Gastrocnemius medialis (tissue), 4 donors: ENCODE results near the gene XDH.

Experiments
- CTCF ChIP-seq, 5 experiments: fragments of 450-650 bp in 3 of 5; fragments of 200-600 bp in 2 of 5; sonication (generic) in 2 of 5; IDR thresholded peaks in 4 of 5; conservative IDR thresholded peaks in 1 of 5; 1 replicate in 4 of 5; 2 replicates in 1 of 5; pipeline ENCODE4 v1.5.1; 2016 to 2019; ENCODE audit warnings: antibody characterized with exemption in 5 of 5, mild to moderate bottlenecking in 3 of 5, moderate library complexity in 3 of 5
- POLR2A ChIP-seq, 2 donors: fragments of 450-650 bp; IDR thresholded peaks; one replicate each; pipeline ENCODE4 v1.6.1; 2017; ENCODE audit warnings: antibody characterized with exemption in 2 of 2, mild to moderate bottlenecking in 2 of 2, moderate library complexity in 2 of 2

- TF ChIP-seq CTCF (IDR thresholded peaks at IDR 0.05 in 4 of 5, conservative IDR thresholded peaks at IDR 0.05 in 1 of 5) (no peak), POLR2A (IDR thresholded peaks at IDR 0.05) (no peak)
These were observed 97.1 kb downstream of the XDH start for GRCh38 chr2:31317396-31317795.
